Myocyte (in vitro differentiated cells): ENCODE results near the gene ELAC1. TPM values are rescaled to one million over a fixed set of nuclear protein-coding genes. Genes with fewer than 3 reads are reported as not detected.
"Not testable (repeated sequence)": the region's sequence is repeated elsewhere in the genome, so short reads cannot be mapped to it uniquely, and the experiment has no call there.

Source experiments
- DNase-seq: peaks from one replicate; pipeline ENCODE4 v3.0.0-alpha.2; 2012; ENCODE audit warnings: low read depth
- polyA plus RNA-seq: library from polyadenylated mRNA; unstranded; fragments of >200 nt; gene quantifications from one replicate; pipeline ENCODE4 v1.2.1, GENCODE V29; 2012; ENCODE audit warnings: missing spikeins
- total RNA-seq: library from RNA; depleted of rRNA; stranded (reverse); fragments of >200 nt; gene quantifications from 2 replicates; pipeline ENCODE4 v1.2.3, GENCODE V29; 2014

ELAC1 gene
- total RNA-seq = 3.2 and 3.5 TPM in 2 replicates
- 7.1 TPM for polyA plus RNA-seq

- peak; percentile 89 for DNase-seq
Measured at GRCh38 chr18:50967714-50968661, at the start of gene ELAC1. ELAC1 (plus strand) TSS chr18:50968040; CDS start chr18:50974405, 6,365 bp downstream.

- DNase-seq = no peak
Measured at GRCh38 chr18:50918153-50918552, 49.7 kb upstream of the ELAC1 start.

- DNase-seq = no peak
Measured at GRCh38 chr18:50924372-50924771, 43.5 kb upstream of the ELAC1 start.

- DNase-seq = no peak
Measured at GRCh38 chr18:50926521-50926920, 41.3 kb upstream of the ELAC1 start.

- no peak for DNase-seq
Measured at GRCh38 chr18:50928551-50928950, 39.3 kb upstream of the ELAC1 start.

- no peak for DNase-seq
Measured at GRCh38 chr18:50933684-50934083, 34.2 kb upstream of the ELAC1 start.

- no peak for DNase-seq
Measured at GRCh38 chr18:50934545-50935211, 33.2 kb upstream of the ELAC1 start.

GRCh38 chr18:50935493-50936191 lies 32.2 kb upstream of the ELAC1 start:
- no peak for DNase-seq

- no peak for DNase-seq
Measured at GRCh38 chr18:50937183-50937582, 30.7 kb upstream of the ELAC1 start.

- DNase-seq = no peak
Measured at GRCh38 chr18:50938912-50939311, 28.9 kb upstream of the ELAC1 start.

- peak; percentile 61 for DNase-seq
Measured at GRCh38 chr18:50944245-50944932, 23.5 kb upstream of the ELAC1 start.

GRCh38 chr18:50945918-50946317 lies 21.9 kb upstream of the ELAC1 start:
- not testable (repeated sequence) for DNase-seq

- DNase-seq = no peak
Measured at GRCh38 chr18:50947899-50948298, 19.9 kb upstream of the ELAC1 start.

- DNase-seq = no peak
Measured at GRCh38 chr18:50949185-50949584, 18.7 kb upstream of the ELAC1 start.

GRCh38 chr18:50950626-50951025 lies 17.2 kb upstream of the ELAC1 start:
- DNase-seq = no peak

- DNase-seq = no peak
Measured at GRCh38 chr18:50953822-50954221, 14.0 kb upstream of the ELAC1 start.

GRCh38 chr18:50955253-50955652 lies 12.6 kb upstream of the ELAC1 start:
- DNase-seq = no peak

GRCh38 chr18:50956116-50956515 lies 11.7 kb upstream of the ELAC1 start:
- DNase-seq = no peak

GRCh38 chr18:50961974-50962373 lies 5.9 kb upstream of the ELAC1 start:
- no peak for DNase-seq

GRCh38 chr18:50969448-50969847 lies 1.6 kb downstream of the ELAC1 start:
- no peak for DNase-seq

GRCh38 chr18:50970006-50970405 lies 2.2 kb downstream of the ELAC1 start:
- no peak for DNase-seq
